Glutamatergic neuron (in vitro differentiated cells): Measurements from ENCODE around the gene GGA1. TPM values are rescaled to one million over a fixed set of nuclear protein-coding genes. Genes with fewer than 3 reads are reported as not detected.
A peak's percentile ranks its signal among the peaks of the same experiment; 100 is the strongest.

ENCODE experiments used
- DNase-seq: peaks from one replicate; pipeline ENCODE4 v3.0.0; 2022
- H3K27ac Mint-ChIP-seq: one replicate; pipeline ENCODE4 v1.8.0; 2020; ENCODE audit warnings: mild to moderate bottlenecking, mixed read lengths, inconsistent platforms; ENCODE audit not compliant: unreplicated experiment
- H3K27me3 Mint-ChIP-seq: one replicate; pipeline ENCODE4 v1.8.0; 2020; ENCODE audit warnings: mild to moderate bottlenecking, moderate library complexity, mixed read lengths, inconsistent platforms; ENCODE audit not compliant: unreplicated experiment
- H3K36me3 Mint-ChIP-seq: one replicate; pipeline ENCODE4 v1.8.0; 2020; ENCODE audit warnings: mild to moderate bottlenecking, mixed read lengths, inconsistent platforms; ENCODE audit not compliant: unreplicated experiment
- H3K4me1 Mint-ChIP-seq: one replicate; pipeline ENCODE4 v1.8.0; 2020; ENCODE audit warnings: mild to moderate bottlenecking, low read depth, mixed read lengths, inconsistent platforms; ENCODE audit not compliant: unreplicated experiment
- H3K4me3 Mint-ChIP-seq: one replicate; pipeline ENCODE4 v1.8.0; 2020; ENCODE audit warnings: mild to moderate bottlenecking, mixed read lengths, inconsistent platforms; ENCODE audit not compliant: unreplicated experiment
- H3K9me3 Mint-ChIP-seq: one replicate; pipeline ENCODE4 v1.8.0; 2020; ENCODE audit warnings: mild to moderate bottlenecking, moderate library complexity, mixed read lengths, inconsistent platforms; ENCODE audit not compliant: unreplicated experiment
- CTCF ChIP-seq: fragments of 200-600 bp; sonication (generic); IDR thresholded peaks from one replicate; pipeline ENCODE4 v1.5.0; 2021; ENCODE audit not compliant: partially characterized antibody, unreplicated experiment
- total RNA-seq: library from RNA; stranded (reverse); fragmentation: NEBNext Ultra II Directional; extraction: Animal tissue kit (Norgen Biotek cat#: 25700); gene quantifications from one replicate; pipeline ENCODE4 v1.2.1, GENCODE V29; 2021; ENCODE audit not compliant: unreplicated experiment

The GGA1 gene
- total RNA-seq, 1 donor from 2014 or later, result 104 TPM

GRCh38 chr22:37610480-37611129 lies 2.0 kb downstream of the GGA1 start:
- no peaks in the 10 kb centered on the region for H3K36me3 Mint-ChIP-seq
- no peak for TF ChIP-seq CTCF
- peak overlapping the region; percentile 98 for H3K4me3 Mint-ChIP-seq
- peaks cover 8% of the 10 kb centered on the region for H3K9me3 Mint-ChIP-seq
- peaks cover 11% of the 10 kb centered on the region for H3K27me3 Mint-ChIP-seq
- peaks cover 7% of the 10 kb centered on the region for H3K4me1 Mint-ChIP-seq
- H3K27ac Mint-ChIP-seq, result peak overlapping the region; percentile 89
- DNase-seq, result no peak

DNA sequence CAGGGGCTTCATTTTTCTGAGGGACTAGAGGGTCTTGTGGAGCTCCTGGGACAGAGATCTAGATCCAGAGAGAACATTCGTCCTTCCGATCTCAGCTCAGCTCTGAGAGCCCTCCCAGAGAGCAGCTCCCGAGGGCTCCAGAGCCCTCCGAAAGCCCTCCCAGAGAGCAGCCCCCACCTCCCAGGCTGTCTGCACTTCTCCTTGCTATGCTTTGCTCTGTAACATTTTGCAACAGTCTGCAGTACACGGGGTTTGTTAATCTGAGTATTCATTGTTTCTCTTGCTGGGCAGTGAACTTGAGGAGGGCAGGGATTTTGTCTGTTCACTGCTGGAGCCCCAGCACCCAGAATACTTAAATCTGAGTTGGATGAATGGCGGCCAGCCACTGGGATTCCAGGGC lies 2.6 kb downstream of the GGA1 start:
- H3K27ac Mint-ChIP-seq, result peak overlapping the region; percentile 89
- H3K27me3 Mint-ChIP-seq, result peaks cover 11% of the 10 kb centered on the region
- no peak for TF ChIP-seq CTCF
- no peak for DNase-seq
- H3K4me1 Mint-ChIP-seq, result peaks cover 7% of the 10 kb centered on the region
- H3K36me3 Mint-ChIP-seq, result no peaks in the 10 kb centered on the region
- peaks cover 8% of the 10 kb centered on the region for H3K9me3 Mint-ChIP-seq
- peak overlapping the region; percentile 55 for H3K4me3 Mint-ChIP-seq

- H3K36me3 Mint-ChIP-seq, result no peaks in the 10 kb centered on the region
- H3K9me3 Mint-ChIP-seq, result no peaks in the 10 kb centered on the region
- DNase-seq, result no peak
- no peaks in the 10 kb centered on the region for H3K4me1 Mint-ChIP-seq
- H3K27me3 Mint-ChIP-seq, result peaks cover 2% of the 10 kb centered on the region
- H3K27ac Mint-ChIP-seq, result no peak overlapping the region
- no peak overlapping the region for H3K4me3 Mint-ChIP-seq
- no peak for TF ChIP-seq CTCF
Observed at GRCh38 chr22:37616201-37617083, 7.8 kb downstream of the GGA1 start.

GRCh38 chr22:37617431-37617830 lies 8.8 kb downstream of the GGA1 start:
- H3K4me1 Mint-ChIP-seq, result no peaks in the 10 kb centered on the region
- H3K27me3 Mint-ChIP-seq, result peaks cover 2% of the 10 kb centered on the region
- no peaks in the 10 kb centered on the region for H3K36me3 Mint-ChIP-seq
- H3K27ac Mint-ChIP-seq, result no peak overlapping the region
- no peaks in the 10 kb centered on the region for H3K9me3 Mint-ChIP-seq
- TF ChIP-seq CTCF, result no peak
- DNase-seq, result no peak
- H3K4me3 Mint-ChIP-seq, result no peak overlapping the region

- no peak for TF ChIP-seq CTCF
- H3K36me3 Mint-ChIP-seq, result no peaks in the 10 kb centered on the region
- no peak for DNase-seq
- H3K27ac Mint-ChIP-seq, result no peak overlapping the region
- no peaks in the 10 kb centered on the region for H3K4me1 Mint-ChIP-seq
- H3K4me3 Mint-ChIP-seq, result no peak overlapping the region
- no peaks in the 10 kb centered on the region for H3K9me3 Mint-ChIP-seq
- H3K27me3 Mint-ChIP-seq, result peaks cover 2% of the 10 kb centered on the region
Observed at GRCh38 chr22:37618072-37618656, 9.5 kb downstream of the GGA1 start.
